Ramos (cell line): Measurements from ENCODE around the gene TTC33.

Source experiments
- in situ Hi-C: fragments of 300-500 bp; cut with MboI; formaldehyde crosslinking; loops from one replicate; pipeline ENCODE4 v1.14.3; 2022; ENCODE audit warnings: low sequenced_read_pairs; ENCODE audit not compliant: unreplicated experiment

The TTC33 gene

DNA sequence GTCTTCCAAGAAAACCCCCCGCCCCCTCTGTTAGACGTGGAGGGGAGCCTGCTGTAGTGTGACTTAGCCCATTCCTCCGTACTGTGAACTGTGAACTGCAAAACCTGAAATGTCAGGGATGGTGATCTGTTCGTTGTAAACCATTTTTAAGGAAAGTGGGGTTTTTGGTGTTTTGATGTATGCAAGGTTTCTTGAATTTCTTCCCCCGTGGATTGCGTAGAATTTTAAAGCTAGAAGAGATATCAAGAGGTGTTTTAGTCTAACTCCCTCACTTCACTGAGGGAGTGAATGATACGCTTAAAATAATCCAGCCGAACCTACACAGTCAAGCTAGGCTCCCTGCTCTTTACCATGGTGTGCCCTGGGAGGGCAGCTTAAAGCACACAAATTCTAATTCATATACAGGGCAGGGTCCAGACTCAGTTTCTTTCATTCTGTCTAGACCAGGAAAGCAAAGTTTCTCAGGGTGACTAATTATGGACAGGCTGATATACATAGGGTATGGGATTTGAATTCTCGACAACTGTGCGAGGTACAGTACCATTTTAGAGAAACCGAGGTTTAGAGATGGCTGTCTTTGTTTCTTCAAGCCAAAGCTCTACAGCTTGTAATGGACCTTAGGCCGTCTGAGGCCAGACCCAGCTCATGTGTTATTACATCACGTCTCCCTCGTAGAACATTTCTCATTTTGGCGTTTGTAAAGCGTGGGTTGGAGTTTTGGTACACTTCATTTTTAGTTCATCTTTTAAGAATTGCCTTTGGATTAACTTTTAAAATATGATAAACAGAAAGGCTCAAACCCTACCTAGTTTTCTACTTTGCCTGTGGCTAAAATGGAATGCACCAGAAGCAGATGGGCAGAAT, 73.4 kb downstream of the TTC33 start:
- in situ Hi-C loops, result loop anchor here (25.0 kb wide), 1 partner anchor 970 kb away; no protein-coding TSS in a partner anchor

GRCh38 chr5:40681363-40682153, 74.2 kb downstream of the TTC33 start:
- in situ Hi-C loops, result loop anchor here (25.0 kb wide), 1 partner anchor 969 kb away; no protein-coding TSS in a partner anchor

GRCh38 chr5:40680741-40681362, 74.9 kb downstream of the TTC33 start:
- in situ Hi-C loops, result loop anchor here (25.0 kb wide), 1 partner anchor 969 kb away; no protein-coding TSS in a partner anchor

- in situ Hi-C loops, result loop anchor here (25.0 kb wide), 1 partner anchor 968 kb away; no protein-coding TSS in a partner anchor
Observed at GRCh38 chr5:40679913-40680681, 75.7 kb downstream of the TTC33 start, which contains the start of gene PTGER4. TSS of gene PTGER4 (plus strand) at chr5:40679915. CDS start at chr5:40680994, 1,079 bp downstream.

- in situ Hi-C loops, result loop anchor here (25.0 kb wide), 1 partner anchor 967 kb away; no protein-coding TSS in a partner anchor
Observed at GRCh38 chr5:40679148-40679912, 76.4 kb downstream of the TTC33 start.

GRCh38 chr5:40678460-40679147, 77.2 kb downstream of the TTC33 start:
- in situ Hi-C loops, result loop anchor here (25.0 kb wide), 1 partner anchor 966 kb away; no protein-coding TSS in a partner anchor

DNA sequence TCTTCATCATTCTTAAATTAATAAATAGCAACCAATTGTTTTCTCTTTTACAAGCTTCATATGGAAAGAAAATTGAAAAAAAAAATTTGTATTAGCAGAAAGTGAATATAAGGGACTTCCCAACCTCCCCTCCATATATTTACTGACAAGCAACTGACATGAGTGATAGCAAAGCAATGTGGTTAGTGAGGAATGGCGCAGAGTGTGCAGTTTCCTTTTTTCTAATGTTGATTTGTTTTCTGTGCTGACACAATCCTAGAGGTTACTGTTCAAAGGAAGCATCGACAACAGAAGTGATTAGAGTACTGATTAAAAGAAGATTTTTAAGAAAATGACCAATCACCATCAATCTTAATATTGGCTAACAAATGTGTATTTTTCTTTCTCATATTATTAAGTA, 77.7 kb downstream of the TTC33 start:
- in situ Hi-C loops, result loop anchor here (25.0 kb wide), 1 partner anchor 966 kb away; no protein-coding TSS in a partner anchor

- in situ Hi-C loops, result loop anchor here (25.0 kb wide), 1 partner anchor 965 kb away; no protein-coding TSS in a partner anchor
Observed at GRCh38 chr5:40677456-40677855, 78.3 kb downstream of the TTC33 start.

GRCh38 chr5:40676613-40677343, 79.0 kb downstream of the TTC33 start:
- in situ Hi-C loops, result loop anchor here (25.0 kb wide), 1 partner anchor 964 kb away; no protein-coding TSS in a partner anchor

- in situ Hi-C loops, result loop anchor here (25.0 kb wide), 1 partner anchor 963 kb away; no protein-coding TSS in a partner anchor
Observed at GRCh38 chr5:40675396-40676133, 80.2 kb downstream of the TTC33 start.

DNA sequence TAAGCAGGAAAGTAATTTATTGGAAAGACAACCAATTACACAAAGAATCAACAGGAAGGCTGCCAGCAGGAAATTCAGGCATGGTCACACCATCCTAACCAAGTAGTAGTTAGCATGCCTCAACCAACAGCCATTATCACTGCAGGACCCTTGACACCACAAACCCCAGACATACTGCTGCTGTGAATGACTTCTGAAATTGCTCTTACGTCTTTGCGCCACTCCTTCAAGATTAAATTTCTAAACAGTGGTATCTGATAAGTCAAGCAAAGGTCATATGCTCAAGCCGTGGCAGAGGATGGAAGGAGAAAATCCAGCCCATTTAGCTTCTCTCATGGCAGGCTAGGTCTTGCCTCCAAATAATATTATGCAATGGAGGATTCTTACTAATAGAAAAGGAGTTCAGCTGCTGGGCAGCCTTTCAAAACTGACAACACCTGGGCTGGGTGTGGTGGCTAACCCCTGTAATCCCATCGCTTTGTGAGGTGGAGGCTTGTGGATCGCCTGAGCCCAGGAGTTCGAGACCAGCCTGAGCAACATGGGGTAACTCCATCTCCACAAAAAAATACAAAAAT, 81.0 kb downstream of the TTC33 start:
- in situ Hi-C loops, result loop anchor here (25.0 kb wide), 1 partner anchor 962 kb away; no protein-coding TSS in a partner anchor

DNA sequence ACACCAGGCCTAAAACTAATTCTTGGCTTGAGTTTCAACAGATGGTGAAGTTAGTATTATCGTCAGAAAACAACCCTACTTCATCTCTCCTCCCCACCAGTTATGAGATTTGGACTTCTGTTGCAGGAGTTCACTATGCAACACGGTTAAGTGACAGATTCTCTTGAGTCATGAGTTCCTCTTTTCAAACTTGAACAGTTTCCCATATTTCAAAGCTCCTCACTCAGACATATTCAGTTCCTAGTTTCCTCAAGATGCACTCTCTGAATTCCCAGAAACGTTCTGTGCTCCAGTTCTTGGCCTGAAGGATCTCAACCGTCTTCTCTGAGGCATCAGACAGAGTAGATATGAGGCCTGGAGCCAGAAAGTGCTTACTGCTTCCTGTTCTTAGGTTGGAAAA, 83.3 kb downstream of the TTC33 start:
- in situ Hi-C loops, result no loop called here

DNA sequence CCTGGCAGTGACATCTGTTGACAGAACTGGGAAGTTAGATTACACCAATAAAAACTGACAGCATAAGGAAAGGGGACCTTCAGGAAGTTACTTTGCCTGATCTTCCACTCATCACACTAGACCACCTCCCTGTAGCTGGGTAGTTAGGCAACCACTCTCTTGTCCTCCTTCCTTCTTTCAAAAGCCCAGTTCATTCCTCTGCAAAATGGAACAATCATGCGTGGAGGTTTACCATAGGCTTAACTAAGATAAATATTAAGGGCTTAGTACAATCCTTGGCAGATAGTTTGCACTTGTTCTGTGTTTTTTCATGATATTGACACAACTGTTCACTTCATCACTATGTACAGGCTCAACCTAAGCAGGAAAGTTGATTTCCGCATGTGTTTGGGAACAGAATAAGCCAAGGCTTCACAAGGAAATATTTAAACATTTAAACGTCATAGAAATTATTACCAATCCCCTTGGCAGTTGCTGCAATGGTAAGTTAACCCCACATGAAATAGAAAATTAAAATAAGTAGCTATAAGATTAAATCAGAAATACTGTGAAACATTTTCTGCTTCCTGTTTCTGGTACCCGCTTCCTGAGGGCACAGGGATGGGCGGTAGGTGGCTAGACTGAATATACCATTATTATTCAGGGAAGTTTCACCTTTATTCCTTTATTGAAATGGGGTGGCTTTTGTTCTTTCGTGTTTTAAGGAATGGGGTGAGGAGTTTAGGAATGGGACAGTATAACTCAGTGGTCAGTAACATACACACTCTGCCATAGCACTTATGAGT, 86.0 kb downstream of the TTC33 start:
- in situ Hi-C loops, result no loop called here

DNA sequence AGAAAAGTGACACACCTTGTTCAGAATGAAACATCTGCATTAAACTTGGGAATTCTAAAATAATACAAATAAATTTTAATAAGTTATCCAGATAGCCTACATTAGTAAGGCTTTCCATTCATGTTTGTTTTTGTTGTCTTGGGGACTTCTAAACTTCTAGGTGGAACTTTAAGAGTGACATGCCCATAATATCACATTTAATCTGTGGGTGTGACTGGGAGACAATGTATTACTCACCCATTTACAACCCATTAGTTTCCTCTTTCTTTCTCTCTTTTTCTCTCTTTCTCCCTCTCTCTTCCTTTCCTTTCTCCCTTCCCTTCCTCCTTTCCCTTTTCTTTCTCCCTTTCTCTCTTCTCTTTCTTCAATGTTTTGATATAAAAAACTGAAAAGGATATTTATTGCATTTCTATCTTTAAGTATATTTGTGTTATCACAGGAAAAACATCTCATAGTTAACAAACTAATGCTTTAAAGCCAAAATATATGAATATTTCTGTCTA, 88.5 kb downstream of the TTC33 start:
- in situ Hi-C loops, result no loop called here

GRCh38 chr5:40666657-40667056, 89.1 kb downstream of the TTC33 start:
- in situ Hi-C loops, result no loop called here
